HTR-8/SVneo (cell line): Measurements from ENCODE around the gene PCDHGA6.
"Not testable (repeated sequence)": the region's sequence is repeated elsewhere in the genome, so short reads cannot be mapped to it uniquely, and the experiment has no call there.

Source experiments
- DNase-seq: peaks from one replicate; pipeline ENCODE4 v3.0.0; 2011; ENCODE audit warnings: low spot score, mixed read lengths; ENCODE audit not compliant: insufficient read length
- FAIRE-seq: peaks from 2 replicates; lab custom pipeline; 2011; peaks lifted over from hg19 to GRCh38; lab: Jason Lieb, UNC

Gene PCDHGA6

GRCh38 chr5:141356950-141357349 lies 16.7 kb upstream of the PCDHGA6 start:
- DNase-seq: no peak
- FAIRE-seq: no peak

DNA sequence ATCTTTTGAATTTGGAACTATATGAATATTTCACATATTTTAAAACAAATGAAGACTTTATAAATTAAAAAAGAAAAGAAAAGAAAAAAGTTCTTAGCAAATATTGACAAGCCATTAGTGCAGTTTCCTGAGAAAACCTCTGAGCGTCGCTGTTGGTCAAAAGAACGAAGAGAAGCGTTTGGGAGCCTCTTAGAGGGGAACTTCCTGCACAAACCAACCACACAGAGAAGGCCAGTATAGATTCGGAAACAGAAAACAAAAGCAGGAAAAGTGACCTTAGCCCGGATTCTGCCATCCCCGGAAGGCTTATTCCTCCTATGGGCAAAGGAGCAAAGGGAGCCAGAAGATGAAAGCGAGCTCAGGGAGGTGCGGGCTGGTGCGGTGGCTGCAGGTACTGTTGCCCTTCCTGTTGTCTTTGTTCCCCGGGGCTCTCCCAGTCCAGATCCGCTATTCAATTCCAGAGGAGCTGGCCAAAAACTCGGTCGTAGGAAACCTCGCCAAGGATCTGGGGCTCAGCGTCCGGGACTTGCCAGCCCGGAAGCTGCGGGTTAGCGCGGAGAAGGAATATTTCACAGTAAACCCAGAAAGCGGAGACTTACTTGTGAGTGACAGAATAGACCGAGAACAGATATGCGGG lies 13.8 kb upstream of the PCDHGA6 start, which contains the start of gene PCDHGB2:
Gene PCDHGB2 (plus strand): TSS at position 205 of the 637 bp plus-strand sequence. CDS start 142 bp downstream, at position 347.
- FAIRE-seq (no peak), DNase-seq (no peak)

- FAIRE-seq (no peak), DNase-seq (no peak)
Observed at GRCh38 chr5:141360685-141361084, 13.0 kb upstream of the PCDHGA6 start.

DNA sequence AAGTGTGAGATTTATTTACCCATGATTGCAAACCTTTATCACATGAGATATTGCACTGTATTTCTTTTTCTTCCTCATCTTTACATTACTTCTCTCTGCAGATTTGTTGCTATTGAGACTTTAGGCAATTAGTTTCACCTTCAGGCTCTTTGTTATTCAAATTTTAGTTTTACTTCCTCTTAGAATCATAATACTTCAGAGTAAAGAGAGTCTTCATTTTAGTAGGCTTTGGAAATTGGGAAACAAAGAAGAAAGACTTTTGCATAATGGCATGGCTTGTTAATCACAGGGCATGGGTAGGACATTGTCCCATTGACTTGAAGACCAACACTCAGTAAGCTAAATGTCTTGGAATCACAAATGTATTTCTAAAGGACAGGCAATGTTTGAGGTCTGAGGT lies 11.0 kb upstream of the PCDHGA6 start:
- FAIRE-seq: no peak

DNA sequence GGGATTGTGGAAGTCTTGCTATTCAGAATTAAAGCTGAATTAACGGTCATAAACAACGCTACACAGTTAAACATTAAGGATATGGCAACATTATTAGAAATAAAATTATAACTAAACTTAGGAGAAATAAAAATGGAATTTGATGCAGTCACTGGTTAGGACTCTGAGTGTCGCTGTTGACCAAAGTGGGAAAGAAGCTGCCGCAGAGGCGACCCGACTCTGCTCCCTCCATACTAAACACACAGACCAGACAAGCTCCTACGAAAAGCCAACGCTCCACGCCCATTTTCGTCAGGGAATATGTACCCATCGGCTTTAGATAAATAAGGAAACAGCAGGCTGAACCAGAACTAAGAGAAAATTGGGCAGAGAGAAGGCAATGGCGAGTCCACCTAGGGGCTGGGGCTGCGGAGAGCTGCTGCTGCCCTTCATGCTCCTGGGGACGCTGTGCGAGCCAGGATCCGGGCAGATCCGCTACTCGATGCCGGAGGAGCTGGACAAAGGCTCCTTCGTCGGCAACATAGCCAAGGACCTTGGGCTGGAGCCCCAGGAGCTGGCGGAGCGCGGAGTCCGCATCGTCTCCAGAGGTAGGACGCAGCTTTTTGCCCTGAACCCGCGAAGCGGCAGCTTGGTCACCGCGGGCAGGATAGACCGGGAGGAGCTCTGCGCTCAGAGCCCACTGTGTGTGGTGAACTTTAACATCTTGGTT lies 9.6 kb upstream of the PCDHGA6 start, which contains the start of gene PCDHGA5:
Gene PCDHGA5 (plus strand): TSS at position 211 of the 709 bp plus-strand sequence. CDS start 169 bp downstream, at position 380.
- no peak for FAIRE-seq
- no peak for DNase-seq

More for the DNA sequence above, 11.0 kb upstream of the PCDHGA6 start:
- no peak for DNase-seq

GRCh38 chr5:141366016-141366896 lies 7.4 kb upstream of the PCDHGA6 start:
- FAIRE-seq: no peak

DNA sequence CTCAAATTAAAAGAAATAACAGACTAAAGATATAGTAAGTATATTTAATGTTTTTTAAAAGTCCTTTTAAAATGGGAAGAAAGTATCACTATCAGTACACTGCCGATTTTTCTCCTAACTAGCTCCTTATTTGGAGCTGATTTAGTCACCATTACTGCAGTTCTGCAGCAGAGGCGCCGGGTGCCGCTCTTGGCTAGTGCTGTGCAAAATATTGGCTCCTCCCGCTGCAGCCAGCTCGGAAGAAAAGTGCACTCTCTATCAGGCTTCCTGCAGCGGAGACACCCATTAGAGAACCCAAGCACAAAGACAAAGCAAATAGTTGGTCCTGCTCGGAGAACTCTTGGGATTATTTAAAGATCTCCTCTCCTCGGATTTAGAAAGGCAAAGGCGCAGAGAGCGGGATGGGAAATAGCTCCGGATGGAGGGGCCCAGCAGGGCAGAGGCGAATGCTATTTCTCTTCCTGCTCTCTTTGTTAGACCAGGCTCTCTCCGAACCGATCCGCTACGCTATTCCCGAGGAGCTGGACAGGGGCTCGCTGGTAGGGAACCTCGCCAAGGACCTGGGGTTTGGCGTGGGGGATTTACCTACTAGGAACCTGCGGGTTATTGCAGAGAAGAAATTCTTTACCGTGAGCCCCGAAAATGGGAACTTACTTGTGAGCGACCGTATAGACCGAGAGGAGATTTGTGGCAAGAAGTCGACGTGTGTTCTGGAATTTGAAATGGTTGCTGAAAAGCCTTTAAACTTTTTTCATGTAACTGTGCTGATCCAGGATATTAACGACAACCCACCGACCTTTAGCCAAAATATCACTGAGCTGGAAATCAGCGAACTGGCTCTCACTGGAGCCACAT lies 3.5 kb upstream of the PCDHGA6 start, which contains the start of gene PCDHGB3:
Gene PCDHGB3 (plus strand): TSS at position 249 of the 855 bp plus-strand sequence. CDS start 153 bp downstream, at position 402.
- no peak for FAIRE-seq

More at GRCh38 chr5:141366016-141366896, 7.4 kb upstream of the PCDHGA6 start:
- DNase-seq: no peak

DNA sequence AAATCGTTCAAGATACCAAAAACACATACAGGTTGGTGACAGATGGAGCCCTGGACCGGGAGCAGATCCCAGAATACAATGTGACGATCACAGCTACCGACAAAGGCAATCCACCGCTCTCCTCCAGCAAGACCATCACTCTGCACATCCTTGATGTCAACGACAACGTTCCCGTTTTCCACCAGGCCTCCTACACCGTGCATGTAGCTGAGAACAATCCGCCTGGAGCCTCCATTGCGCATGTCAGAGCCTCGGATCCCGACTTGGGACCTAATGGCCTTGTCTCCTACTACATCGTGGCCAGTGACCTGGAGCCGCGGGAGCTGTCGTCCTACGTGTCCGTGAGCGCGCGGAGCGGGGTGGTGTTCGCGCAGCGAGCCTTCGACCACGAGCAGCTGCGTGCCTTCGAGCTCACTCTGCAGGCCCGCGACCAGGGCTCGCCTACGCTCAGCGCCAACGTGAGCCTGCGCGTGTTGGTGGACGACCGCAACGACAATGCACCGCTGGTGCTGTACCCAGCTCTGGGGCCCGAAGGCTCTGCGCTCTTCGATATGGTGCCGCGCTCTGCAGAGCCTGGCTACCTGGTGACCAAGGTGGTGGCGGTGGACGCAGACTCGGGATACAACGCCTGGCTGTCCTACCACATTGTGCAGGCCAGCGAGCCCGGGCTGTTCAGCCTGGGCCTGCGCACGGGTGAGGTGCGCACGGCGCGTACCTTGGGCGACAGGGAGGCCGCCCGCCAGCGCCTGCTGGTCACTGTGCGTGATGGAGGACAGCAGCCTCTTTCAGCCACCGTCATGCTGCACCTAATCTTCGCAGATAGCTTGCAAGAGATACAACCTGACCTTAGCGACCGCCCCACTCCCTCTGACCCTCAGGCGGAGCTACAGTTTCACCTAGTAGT lies 1.9 kb upstream of the PCDHGA6 start:
- no peak for DNase-seq
- FAIRE-seq: no peak

More for the DNA sequence above, 3.5 kb upstream of the PCDHGA6 start, which contains the start of gene PCDHGB3:
- DNase-seq: no peak

- FAIRE-seq: no peak
- DNase-seq: no peak
Observed at GRCh38 chr5:141374627-141375026, 936 bp downstream of the PCDHGA6 start.

DNA sequence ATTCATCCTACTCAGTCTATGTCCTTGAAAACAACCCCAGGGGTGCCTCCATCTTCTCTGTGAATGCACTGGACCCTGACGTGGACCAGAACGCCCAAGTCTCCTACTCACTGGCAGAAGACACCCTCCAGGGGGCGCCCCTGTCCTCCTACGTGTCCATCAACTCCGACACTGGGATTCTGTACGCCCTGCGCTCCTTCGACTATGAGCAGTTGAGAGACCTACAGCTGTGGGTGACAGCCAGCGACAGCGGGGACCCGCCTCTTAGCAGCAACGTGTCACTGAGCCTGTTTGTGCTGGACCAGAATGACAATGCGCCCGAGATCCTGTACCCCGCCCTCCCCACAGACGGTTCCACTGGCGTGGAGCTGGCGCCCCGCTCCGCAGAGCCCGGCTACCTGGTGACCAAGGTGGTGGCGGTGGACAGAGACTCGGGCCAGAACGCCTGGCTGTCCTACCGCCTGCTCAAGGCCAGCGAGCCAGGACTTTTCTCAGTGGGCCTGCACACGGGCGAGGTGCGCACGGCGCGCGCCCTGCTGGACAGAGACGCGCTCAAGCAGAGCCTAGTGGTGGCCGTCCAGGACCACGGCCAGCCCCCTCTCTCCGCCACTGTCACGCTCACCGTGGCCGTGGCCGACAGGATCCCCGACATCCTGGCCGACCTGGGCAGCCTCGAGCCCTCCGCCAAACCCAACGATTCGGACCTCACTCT lies 1.9 kb downstream of the PCDHGA6 start:
- not testable (repeated sequence) for DNase-seq, FAIRE-seq

- FAIRE-seq (no peak), DNase-seq (peak; percentile 14)
Observed at GRCh38 chr5:141382469-141383294, 9.0 kb downstream of the PCDHGA6 start, which contains the start of gene PCDHGA7. PCDHGA7 (plus strand) TSS chr5:141382742; CDS start chr5:141382900, 158 bp downstream.

DNA sequence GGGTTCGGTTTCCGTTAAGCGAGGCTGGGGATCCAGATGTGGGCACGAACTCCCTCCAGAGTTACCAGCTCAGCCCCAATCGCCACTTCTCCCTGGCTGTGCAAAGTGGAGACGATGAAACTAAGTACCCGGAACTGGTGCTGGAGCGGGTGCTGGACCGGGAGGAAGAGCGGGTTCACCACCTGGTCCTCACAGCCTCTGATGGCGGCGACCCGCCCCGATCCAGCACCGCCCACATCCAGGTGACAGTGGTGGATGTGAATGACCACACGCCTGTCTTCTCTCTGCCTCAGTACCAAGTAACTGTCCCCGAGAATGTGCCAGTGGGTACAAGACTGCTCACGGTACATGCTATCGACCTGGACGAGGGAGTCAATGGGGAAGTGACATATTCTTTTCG lies 9.7 kb downstream of the PCDHGA6 start:
- FAIRE-seq: no peak

GRCh38 chr5:141384471-141385267 lies 11.0 kb downstream of the PCDHGA6 start:
- no peak for DNase-seq
- FAIRE-seq: peak; percentile 20

More for the DNA sequence above, 9.7 kb downstream of the PCDHGA6 start:
- no peak for DNase-seq

GRCh38 chr5:141387557-141388311 lies 14.0 kb downstream of the PCDHGA6 start, which contains the start of gene PCDHGB4:
PCDHGB4 (plus strand) TSS chr5:141387698; CDS start chr5:141387885, 187 bp downstream.
- peak; percentile 93 for FAIRE-seq
- peak; percentile 34 for DNase-seq

GRCh38 chr5:141388661-141389060 lies 15.0 kb downstream of the PCDHGA6 start:
- DNase-seq: no peak

More at GRCh38 chr5:141388661-141389060, 15.0 kb downstream of the PCDHGA6 start:
- FAIRE-seq: no peak
